Heart left ventricle (tissue), 13 donors: Measurements from ENCODE around the gene GADD45G.

ENCODE experiments used
- POLR2A ChIP-seq, 2 donors: fragments of 450-650 bp; IDR thresholded peaks; one replicate each; pipeline ENCODE4 v1.6.1; 2017; ENCODE audit warnings: antibody characterized with exemption in 2 of 2, mild to moderate bottlenecking in 2 of 2, moderate library complexity in 2 of 2
- TF ChIP-seq, protein P1 (sequence below), 12 donors: fragments of 200-600 bp; sonication (generic) in 4 of 12; IDR thresholded peaks; one replicate each; pipeline versions ENCODE4 v1.5.0 to v1.8.0; 2018 to 2022; ENCODE audit warnings: antibody characterized with exemption in 12 of 12, mild to moderate bottlenecking in 5 of 12
- donor health status: ischemic (EF 13 %, LVEDD 7.1; RV severe dilation, severe dysfunction).
- donor health status: DM: no; HTN: yes; CAD: no.
- donor health status: DM: no; HTN: no; CAD: no.
- donor health status: ischemic (EF 25% LVEDD 6.9; RV normal size, moderate dysfunction).
- donor health status: ischemic (EF 25% LVEDD 5.7; RV mildly dilated, moderate dysfunction).
- donor health status: ischemic (EF 35%, LVEDD 5.7; RV mildly dilated, moderate dysfunction).
- donor health status: nonischemic (EF 11% LVEDD 7.7; RV severe dilation, severe dysfunction).
- donor health status: DM: yes; HTN: yes; CAD: no.
- donor health status: PGD.
- donor health status: ischemic (EF 29% LVEDD 5.4; RV normal size, mild dysfunction).
- donor health status: nonischemic (EF 23%, LVEDD 6.1; RV moderate dilation, normal function).

DNA sequence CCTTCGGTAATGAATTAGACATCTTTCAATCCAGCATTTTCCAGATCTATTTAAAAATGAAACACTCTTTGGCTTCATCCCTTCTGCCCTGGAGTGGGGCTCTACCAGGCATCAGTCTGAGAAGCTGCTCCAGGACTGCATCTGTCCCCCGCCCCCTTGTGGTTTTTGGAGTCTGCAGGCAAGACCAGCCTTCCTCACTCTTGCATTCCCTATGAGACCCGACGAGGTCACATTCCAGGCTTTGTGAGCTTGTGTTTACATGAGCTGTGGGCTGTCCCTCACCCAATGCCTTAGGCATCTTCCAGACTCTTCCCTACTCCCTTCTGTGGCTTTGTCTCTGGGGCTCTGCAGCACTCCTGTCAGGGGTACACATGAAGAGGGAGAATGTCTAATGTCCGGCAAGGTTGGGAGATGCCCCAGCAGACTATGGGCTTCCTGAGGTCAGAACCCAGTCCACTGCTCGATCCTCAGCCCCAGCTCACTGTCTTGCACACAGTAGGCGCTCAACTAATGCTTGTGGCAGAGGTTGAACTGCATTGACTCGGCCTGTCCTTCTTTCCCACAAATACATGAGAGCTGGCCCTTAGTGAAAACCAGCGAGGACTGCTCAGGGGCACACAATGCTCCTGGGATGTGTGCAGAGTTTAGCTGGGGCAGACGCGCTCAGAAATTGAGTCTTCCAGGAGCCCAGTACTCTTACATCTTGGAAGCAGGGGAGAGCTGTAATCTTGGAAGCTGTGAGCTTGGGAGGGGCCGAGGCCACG, 11.7 kb upstream of the GADD45G start:
- no peak for TF ChIP-seq POLR2A (IDR thresholded peaks at IDR 0.05)
- TF ChIP-seq, protein P1, sequence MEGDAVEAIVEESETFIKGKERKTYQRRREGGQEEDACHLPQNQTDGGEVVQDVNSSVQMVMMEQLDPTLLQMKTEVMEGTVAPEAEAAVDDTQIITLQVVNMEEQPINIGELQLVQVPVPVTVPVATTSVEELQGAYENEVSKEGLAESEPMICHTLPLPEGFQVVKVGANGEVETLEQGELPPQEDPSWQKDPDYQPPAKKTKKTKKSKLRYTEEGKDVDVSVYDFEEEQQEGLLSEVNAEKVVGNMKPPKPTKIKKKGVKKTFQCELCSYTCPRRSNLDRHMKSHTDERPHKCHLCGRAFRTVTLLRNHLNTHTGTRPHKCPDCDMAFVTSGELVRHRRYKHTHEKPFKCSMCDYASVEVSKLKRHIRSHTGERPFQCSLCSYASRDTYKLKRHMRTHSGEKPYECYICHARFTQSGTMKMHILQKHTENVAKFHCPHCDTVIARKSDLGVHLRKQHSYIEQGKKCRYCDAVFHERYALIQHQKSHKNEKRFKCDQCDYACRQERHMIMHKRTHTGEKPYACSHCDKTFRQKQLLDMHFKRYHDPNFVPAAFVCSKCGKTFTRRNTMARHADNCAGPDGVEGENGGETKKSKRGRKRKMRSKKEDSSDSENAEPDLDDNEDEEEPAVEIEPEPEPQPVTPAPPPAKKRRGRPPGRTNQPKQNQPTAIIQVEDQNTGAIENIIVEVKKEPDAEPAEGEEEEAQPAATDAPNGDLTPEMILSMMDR (IDR thresholded peaks at IDR 0.05), result no peak
